GM12801 (cell line): Measurements from ENCODE around the gene CACUL1.

Experiments
- TF ChIP-seq, protein P1 (sequence below): IDR thresholded peaks from one replicate; pipeline ENCODE4 v1.5.1; 2011; ENCODE audit warnings: control low read depth; ENCODE audit not compliant: insufficient read length; ENCODE audit errors: extremely low read depth

Gene CACUL1

DNA sequence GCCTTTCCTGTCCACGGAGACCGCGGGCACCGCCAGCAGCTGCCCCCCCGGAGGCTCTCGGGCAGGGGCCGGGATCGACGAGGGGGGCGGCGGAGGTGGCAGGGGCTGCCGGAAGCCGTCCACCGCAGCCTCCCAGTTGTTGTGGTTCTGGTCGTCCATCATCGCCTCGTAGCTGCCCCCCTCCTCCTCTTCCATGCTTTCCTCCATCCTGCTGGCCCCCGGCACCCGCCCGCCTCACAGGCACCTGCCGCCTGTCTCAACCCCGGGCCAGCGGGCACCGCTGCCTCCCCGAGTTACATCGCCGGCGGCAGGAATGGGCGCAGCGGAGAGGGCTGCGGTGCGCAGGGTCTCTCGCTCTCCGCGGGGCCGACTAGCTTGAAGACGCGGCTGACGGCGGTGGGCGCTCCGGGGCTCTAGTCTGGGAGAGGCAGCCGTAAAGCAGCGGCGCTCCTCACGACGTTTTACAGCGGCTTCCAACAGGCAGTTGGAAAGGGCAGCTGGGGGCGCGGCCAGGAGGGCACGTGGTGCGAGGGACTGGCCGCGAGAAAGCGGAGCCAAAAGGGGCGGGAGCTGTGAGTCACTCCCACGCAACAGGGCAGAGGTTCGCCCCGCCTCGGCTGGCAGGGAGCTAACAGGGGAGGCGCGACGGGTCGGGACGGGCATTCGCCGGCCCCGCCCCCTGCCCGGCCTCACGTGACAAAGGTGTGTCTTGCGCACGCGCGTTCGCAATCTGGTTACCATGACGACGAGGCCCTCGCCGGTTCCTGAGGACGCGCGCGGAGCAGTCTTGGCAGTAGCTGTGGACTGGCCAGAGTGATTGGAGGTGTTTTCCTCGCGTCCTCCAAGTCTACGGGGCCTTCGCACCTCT is at the start of gene CACUL1:
TSS of gene CACUL1 (minus strand) at position 415 of the 868 bp plus-strand sequence. CDS start at position 207, 208 bp downstream.
- TF ChIP-seq, protein P1, sequence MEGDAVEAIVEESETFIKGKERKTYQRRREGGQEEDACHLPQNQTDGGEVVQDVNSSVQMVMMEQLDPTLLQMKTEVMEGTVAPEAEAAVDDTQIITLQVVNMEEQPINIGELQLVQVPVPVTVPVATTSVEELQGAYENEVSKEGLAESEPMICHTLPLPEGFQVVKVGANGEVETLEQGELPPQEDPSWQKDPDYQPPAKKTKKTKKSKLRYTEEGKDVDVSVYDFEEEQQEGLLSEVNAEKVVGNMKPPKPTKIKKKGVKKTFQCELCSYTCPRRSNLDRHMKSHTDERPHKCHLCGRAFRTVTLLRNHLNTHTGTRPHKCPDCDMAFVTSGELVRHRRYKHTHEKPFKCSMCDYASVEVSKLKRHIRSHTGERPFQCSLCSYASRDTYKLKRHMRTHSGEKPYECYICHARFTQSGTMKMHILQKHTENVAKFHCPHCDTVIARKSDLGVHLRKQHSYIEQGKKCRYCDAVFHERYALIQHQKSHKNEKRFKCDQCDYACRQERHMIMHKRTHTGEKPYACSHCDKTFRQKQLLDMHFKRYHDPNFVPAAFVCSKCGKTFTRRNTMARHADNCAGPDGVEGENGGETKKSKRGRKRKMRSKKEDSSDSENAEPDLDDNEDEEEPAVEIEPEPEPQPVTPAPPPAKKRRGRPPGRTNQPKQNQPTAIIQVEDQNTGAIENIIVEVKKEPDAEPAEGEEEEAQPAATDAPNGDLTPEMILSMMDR = no peak

DNA sequence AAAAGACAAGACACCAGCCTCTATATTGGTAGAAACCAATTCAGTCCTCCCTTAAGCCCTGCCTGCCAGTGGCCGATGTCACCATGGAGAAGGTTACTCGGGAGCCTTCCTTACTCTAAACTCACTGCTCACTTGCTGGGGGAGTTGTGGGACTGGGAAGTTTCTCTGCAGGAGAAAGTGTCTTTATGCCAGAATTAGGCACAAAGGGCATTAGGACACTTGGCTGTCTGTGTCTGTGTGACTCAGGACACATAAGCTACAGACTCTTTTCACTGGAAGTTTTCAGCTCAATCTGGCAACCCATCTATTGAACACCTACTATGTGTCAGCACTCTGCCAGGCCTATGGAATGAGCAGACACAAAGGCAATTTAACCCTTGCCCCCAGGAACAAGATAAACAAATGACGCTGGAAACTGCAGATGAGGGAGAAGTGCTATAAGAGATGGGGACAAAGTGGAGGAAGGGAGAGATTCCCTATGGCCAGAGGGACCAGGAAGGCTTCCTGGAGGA is 49.5 kb upstream of the CACUL1 start:
- TF ChIP-seq, protein P1 = no peak

DNA sequence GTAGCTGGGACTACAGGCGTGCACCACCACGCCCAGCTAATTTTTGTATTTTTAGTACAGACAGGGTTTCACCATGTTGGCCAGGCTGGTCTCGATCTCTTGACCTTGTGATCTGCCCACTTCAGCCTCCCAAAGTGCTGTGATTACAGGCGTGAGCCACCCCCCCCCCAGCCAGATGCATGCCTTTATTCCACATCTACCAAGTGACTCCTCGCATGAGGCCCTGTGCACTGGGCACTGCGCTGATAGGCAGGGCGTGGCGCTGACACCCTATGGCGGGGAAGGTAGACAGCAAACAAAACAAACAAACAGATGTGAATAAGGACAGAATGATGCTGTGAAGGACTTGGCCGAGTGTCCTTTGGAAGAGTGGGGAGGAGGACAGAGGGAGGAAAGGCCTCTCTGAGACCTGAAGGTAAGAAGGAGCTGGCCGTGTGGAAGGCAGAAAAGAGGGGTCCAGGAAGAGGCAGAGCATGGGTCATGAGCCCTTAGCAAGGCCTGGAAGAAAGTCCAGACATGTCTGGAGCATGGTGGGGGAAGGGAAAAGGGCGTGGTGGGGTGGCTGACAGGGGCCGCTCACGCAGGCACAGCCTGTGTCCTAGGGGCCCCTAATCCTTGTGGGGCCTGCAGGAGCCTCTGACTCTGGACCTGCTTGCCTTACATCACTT is 47.5 kb upstream of the CACUL1 start:
- TF ChIP-seq, protein P1 = no peak

DNA sequence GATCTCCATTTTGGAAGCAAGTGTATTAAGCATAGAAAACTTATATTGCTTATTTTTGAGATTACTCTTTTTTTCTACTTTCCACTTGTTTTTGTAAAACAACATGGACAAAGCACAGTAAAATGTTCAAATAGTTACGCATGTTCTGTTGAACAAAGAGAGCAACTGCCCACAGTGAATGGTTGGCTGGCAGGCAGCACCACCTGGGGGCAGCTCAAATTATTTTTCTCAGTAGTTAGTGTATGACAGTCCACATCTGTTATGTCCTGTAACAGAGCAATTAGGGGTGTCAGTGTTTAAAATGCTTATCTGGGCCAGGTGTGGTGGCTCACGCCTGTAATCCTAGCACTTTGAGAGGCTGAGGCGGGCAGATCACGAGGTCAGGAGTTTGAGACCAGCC is 46.1 kb upstream of the CACUL1 start:
- TF ChIP-seq, protein P1 = no peak

DNA sequence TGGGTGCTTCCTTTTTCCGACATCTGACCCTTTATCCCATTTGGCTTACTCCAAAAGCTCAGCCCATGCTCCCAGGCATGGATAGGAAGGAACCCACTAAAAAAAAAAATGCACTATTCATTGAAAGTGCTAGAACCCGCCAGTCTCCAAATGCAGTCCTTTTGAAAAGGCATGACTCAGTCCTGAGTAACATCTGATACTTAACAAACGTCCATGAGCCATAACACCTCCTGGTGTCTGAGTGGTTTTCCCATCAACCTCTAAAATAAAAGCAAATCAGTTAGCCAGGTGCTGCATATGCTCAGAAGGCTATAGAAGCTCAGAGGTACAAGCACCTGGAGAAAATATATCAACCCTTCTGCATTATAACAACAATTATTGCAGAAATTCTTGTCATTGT is 45.0 kb upstream of the CACUL1 start:
- TF ChIP-seq, protein P1 = no peak

DNA sequence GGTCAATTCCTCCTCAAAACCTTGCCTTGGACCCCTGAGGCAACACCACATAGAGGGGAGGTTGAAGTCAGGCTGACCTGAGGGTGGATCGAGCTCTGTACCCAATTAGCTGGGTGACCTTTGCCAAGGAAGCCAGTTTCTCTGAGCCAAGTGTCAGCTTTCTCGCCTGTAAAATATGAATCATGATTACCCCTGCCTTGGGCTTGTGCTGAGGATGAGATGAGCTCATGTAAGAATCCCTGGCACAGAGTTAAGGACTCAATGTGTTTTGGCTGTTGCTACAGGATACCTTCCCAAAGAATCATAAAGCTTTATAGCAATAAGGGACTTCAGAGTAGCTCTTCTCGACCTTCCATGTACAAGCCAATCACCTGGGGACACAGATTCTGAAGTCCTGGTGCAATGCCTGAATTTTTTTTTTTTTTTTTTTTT is 43.5 kb upstream of the CACUL1 start:
- TF ChIP-seq, protein P1 = no peak

DNA sequence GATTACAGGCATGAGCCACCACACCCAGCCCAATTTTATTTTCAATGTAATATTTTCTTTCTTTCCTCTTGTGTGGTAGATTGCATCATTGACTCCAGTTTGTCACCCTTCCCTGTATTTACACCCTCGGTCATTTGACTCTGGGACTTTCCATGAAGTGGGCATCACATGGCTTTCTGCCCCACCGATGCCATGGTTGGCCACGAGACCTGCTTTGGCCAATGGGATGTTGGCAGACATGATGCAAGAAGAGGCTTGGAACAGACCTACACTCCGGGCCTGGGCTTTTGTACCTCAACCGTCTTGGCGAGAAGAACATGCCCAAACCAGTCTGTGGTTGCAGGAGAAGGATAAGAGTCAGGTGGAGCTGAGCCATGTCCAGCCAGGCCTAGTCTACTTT is 38.8 kb upstream of the CACUL1 start:
- TF ChIP-seq, protein P1 = no peak
